SH-SY5Y (cell line): ENCODE data around the gene COPS2.

ENCODE experiments used
- GATA2 ChIP-seq: IDR thresholded peaks from 2 replicates; pipeline ENCODE4 v1.6.1; 2011; ENCODE audit warnings: mild to moderate bottlenecking, low read depth, low read length
- GATA3 ChIP-seq: IDR thresholded peaks from 2 replicates; pipeline ENCODE4 v1.6.1; 2011; ENCODE audit warnings: low read depth, mild to moderate bottlenecking, low read length, moderate library complexity

GRCh38 chr15:49093252-49094105 lies 61.9 kb downstream of the COPS2 start:
- TF ChIP-seq GATA2 (no peak), GATA3 (no peak)
